ENCODE measurements around the gene TLCD1.
A peak's percentile ranks its signal among the peaks of the same experiment; 100 is the strongest.

Gene TLCD1

GRCh38 chr17:28743243-28744103 lies 17.4 kb upstream of the TLCD1 start, which contains the start of gene TRAF4:
TRAF4 (plus strand) TSS chr17:28744011; CDS start chr17:28744113, 102 bp downstream.
- Histone ChIP-seq H3K4me3 (ENCODE audit: low read length, poor library complexity, severe bottlenecking) (peak within 1 kb of the TSS; percentile 93), H3K27me3 (ENCODE audit: insufficient read depth, low read length, poor library complexity, severe bottlenecking) (no peaks in the 10 kb centered on the region), H3K36me3 (ENCODE audit: insufficient read depth, low read length) (peaks cover 15% of the 10 kb centered on the region; the same call in 1 of the 2 replicates), H3K9me3 (ENCODE audit: insufficient read depth, low read depth, low read length) (no peaks in the 10 kb centered on the region), H2AFZ (ENCODE audit: low read length) (peak within 1 kb of the TSS; percentile 94), H3K9me2 (replicated peaks; ENCODE audit: low read depth, low read length) (no peaks in the 10 kb centered on the region), H3K9ac (ENCODE audit: low read depth, low read length, poor library complexity, severe bottlenecking) (peak within 1 kb of the TSS; percentile 82), H3K79me2 (ENCODE audit: insufficient read depth, low read length) (peaks cover 44% of the 10 kb centered on the region), H3F3A (ENCODE audit: low read depth) (no peaks in the 10 kb centered on the region), H3K4me1 (ENCODE audit: insufficient read depth, low read length, poor library complexity, severe bottlenecking) (peaks cover 36% of the 10 kb centered on the region), H3K4me2 (ENCODE audit: low read depth, low read length, poor library complexity, severe bottlenecking) (peak within 1 kb of the TSS; percentile 100), H4K20me1 (ENCODE audit: insufficient read depth, low read length, poor library complexity, severe bottlenecking) (peaks cover 26% of the 10 kb centered on the region)
- TF ChIP-seq EZH2phosphoT487 (IDR thresholded peaks at IDR 0.05; ENCODE audit: borderline replicate concordance): no peak
- no peak for TF ChIP-seq CTCF (conservative IDR thresholded peaks at IDR 0.05; ENCODE audit: low read length)

GRCh38 chr17:28741358-28742349 lies 15.6 kb upstream of the TLCD1 start:
- Histone ChIP-seq H3K36me3 (ENCODE audit: insufficient read depth, low read length) (no peaks in the 10 kb centered on the region), H3K4me1 (ENCODE audit: insufficient read depth, low read length, poor library complexity, severe bottlenecking) (peaks cover 35% of the 10 kb centered on the region), H3F3A (ENCODE audit: low read depth) (no peaks in the 10 kb centered on the region), H3K9me2 (replicated peaks; ENCODE audit: low read depth, low read length) (no peaks in the 10 kb centered on the region), H2AFZ (ENCODE audit: low read length) (no peak overlapping the region), H3K9me3 (ENCODE audit: insufficient read depth, low read depth, low read length) (no peaks in the 10 kb centered on the region), H3K9ac (ENCODE audit: low read depth, low read length, poor library complexity, severe bottlenecking) (no peak overlapping the region), H3K4me3 (ENCODE audit: low read length, poor library complexity, severe bottlenecking) (no peak overlapping the region), H4K20me1 (ENCODE audit: insufficient read depth, low read length, poor library complexity, severe bottlenecking) (peaks cover 16% of the 10 kb centered on the region), H3K27me3 (ENCODE audit: insufficient read depth, low read length, poor library complexity, severe bottlenecking) (no peaks in the 10 kb centered on the region), H3K79me2 (ENCODE audit: insufficient read depth, low read length) (peaks cover 28% of the 10 kb centered on the region), H3K4me2 (ENCODE audit: low read depth, low read length, poor library complexity, severe bottlenecking) (no peak overlapping the region)
- TF ChIP-seq CTCF (conservative IDR thresholded peaks at IDR 0.05; ENCODE audit: low read length): no peak
- no peak for TF ChIP-seq EZH2phosphoT487 (IDR thresholded peaks at IDR 0.05; ENCODE audit: borderline replicate concordance)

GRCh38 chr17:28740406-28741357 lies 14.6 kb upstream of the TLCD1 start:
- H3K36me3 ChIP-seq (ENCODE audit: insufficient read depth, low read length): no peaks in the 10 kb centered on the region
- peaks cover 6% of the 10 kb centered on the region for H4K20me1 ChIP-seq (ENCODE audit: insufficient read depth, low read length, poor library complexity, severe bottlenecking)
- H3F3A ChIP-seq (ENCODE audit: low read depth): no peaks in the 10 kb centered on the region
- no peaks in the 10 kb centered on the region for H3K27me3 ChIP-seq (ENCODE audit: insufficient read depth, low read length, poor library complexity, severe bottlenecking)
- H3K4me3 ChIP-seq (ENCODE audit: low read length, poor library complexity, severe bottlenecking): no peak overlapping the region
- peaks cover 25% of the 10 kb centered on the region for H3K4me1 ChIP-seq (ENCODE audit: insufficient read depth, low read length, poor library complexity, severe bottlenecking)
- peaks cover 18% of the 10 kb centered on the region for H3K79me2 ChIP-seq (ENCODE audit: insufficient read depth, low read length)
- TF ChIP-seq EZH2phosphoT487 (IDR thresholded peaks at IDR 0.05; ENCODE audit: borderline replicate concordance) (no peak), CTCF (conservative IDR thresholded peaks at IDR 0.05; ENCODE audit: low read length) (no peak)
- H2AFZ ChIP-seq (ENCODE audit: low read length): no peak overlapping the region
- H3K9me3 ChIP-seq (ENCODE audit: insufficient read depth, low read depth, low read length): no peaks in the 10 kb centered on the region
- no peaks in the 10 kb centered on the region for H3K9me2 ChIP-seq (replicated peaks; ENCODE audit: low read depth, low read length)
- no peak overlapping the region for H3K9ac ChIP-seq (ENCODE audit: low read depth, low read length, poor library complexity, severe bottlenecking)
- H3K4me2 ChIP-seq (ENCODE audit: low read depth, low read length, poor library complexity, severe bottlenecking): no peak overlapping the region

Data from Loucy (cell line).